ENCODE results near the gene GPRIN3. TPM values are rescaled to one million over a fixed set of nuclear protein-coding genes. Genes with fewer than 3 reads are reported as not detected.

The GPRIN3 gene
- total RNA-seq, 1 donor from 2014 or later, result 2.1 TPM

GRCh38 chr4:89293299-89293698 is 14.3 kb downstream of the GPRIN3 start:
- Histone ChIP-seq H3K36me3 (no peaks in the 10 kb centered on the region), H3K27ac (no peak overlapping the region), H3K4me3 (no peak overlapping the region), H3K9me3 (no peaks in the 10 kb centered on the region), H3K4me1 (no peaks in the 10 kb centered on the region), H3K27me3 (no peaks in the 10 kb centered on the region)
- DNase-seq (ENCODE audit: low spot score in 2 of 2), result no peak
- intact Hi-C loops (cut with DNase I), result no loop called here
- no peak for TF ChIP-seq CTCF (IDR thresholded peaks at IDR 0.05)

DNA sequence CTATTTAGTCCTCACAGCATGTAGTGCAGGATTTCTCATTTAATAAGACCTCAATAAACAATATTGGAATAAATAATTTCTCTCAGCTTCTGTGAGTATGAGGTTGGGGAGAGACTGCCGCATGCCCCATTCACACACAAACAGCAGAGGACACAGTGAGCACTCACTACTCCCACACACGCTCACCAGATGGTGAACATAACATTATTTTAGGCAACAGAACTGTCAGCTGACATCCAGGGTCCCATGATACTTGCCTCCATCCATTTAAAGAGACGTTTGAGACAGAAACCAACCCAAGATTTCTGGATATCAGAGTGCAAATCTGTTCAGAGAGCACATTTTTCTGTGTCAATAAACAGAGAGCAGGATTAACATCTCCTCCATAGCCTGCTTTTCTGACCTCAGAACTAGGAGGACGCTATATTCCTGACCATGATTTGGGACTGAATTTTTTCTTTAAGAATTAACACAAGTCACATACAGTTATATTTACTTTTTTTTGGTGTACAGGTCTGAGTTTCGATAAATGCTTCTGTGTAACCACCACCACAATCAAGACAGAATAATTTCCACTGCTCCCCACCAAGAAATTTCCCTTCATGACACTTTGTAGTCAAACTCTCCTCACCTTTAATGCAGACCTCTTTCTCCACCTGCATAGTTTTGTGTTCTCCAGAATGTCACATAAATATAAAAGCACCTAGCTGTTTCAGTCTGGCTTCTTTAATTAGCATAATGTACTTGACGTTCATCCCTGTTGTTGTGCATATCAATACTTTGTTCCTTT is 16.7 kb downstream of the GPRIN3 start:
- Histone ChIP-seq H3K27ac (no peak overlapping the region), H3K4me1 (no peaks in the 10 kb centered on the region), H3K36me3 (no peaks in the 10 kb centered on the region), H3K27me3 (no peaks in the 10 kb centered on the region), H3K9me3 (no peaks in the 10 kb centered on the region), H3K4me3 (no peak overlapping the region)
- TF ChIP-seq CTCF (IDR thresholded peaks at IDR 0.05), result no peak
- intact Hi-C loops (cut with DNase I), result no loop called here
- no peak for DNase-seq (ENCODE audit: low spot score in 2 of 2)

GRCh38 chr4:89289312-89289711 is 18.3 kb downstream of the GPRIN3 start:
- Histone ChIP-seq H3K36me3 (no peaks in the 10 kb centered on the region), H3K27me3 (no peaks in the 10 kb centered on the region), H3K9me3 (no peaks in the 10 kb centered on the region), H3K27ac (no peak overlapping the region), H3K4me1 (no peaks in the 10 kb centered on the region), H3K4me3 (no peak overlapping the region)
- intact Hi-C loops (cut with DNase I), result no loop called here
- DNase-seq (ENCODE audit: low spot score in 2 of 2), result no peak
- no peak for TF ChIP-seq CTCF (IDR thresholded peaks at IDR 0.05)

- Histone ChIP-seq H3K9me3 (no peaks in the 10 kb centered on the region), H3K4me1 (no peaks in the 10 kb centered on the region), H3K4me3 (no peak overlapping the region), H3K36me3 (no peaks in the 10 kb centered on the region), H3K27me3 (no peaks in the 10 kb centered on the region), H3K27ac (no peak overlapping the region)
- no peak for TF ChIP-seq CTCF (IDR thresholded peaks at IDR 0.05)
- DNase-seq (ENCODE audit: low spot score in 2 of 2), result no peak
- intact Hi-C loops (cut with DNase I), result no loop called here
Measured at GRCh38 chr4:89288430-89288829, 19.2 kb downstream of the GPRIN3 start.

- TF ChIP-seq CTCF (IDR thresholded peaks at IDR 0.05), result no peak
- Histone ChIP-seq H3K9me3 (no peaks in the 10 kb centered on the region), H3K4me3 (no peak overlapping the region), H3K27ac (no peak overlapping the region), H3K36me3 (no peaks in the 10 kb centered on the region), H3K4me1 (no peaks in the 10 kb centered on the region), H3K27me3 (no peaks in the 10 kb centered on the region)
- intact Hi-C loops (cut with DNase I), result no loop called here
- no peak for DNase-seq (ENCODE audit: low spot score in 2 of 2)
Measured at GRCh38 chr4:89287945-89288344, 19.7 kb downstream of the GPRIN3 start.

Measured in ascending aorta (tissue), 2 donors.